ENCODE data around the gene EEF1AKMT3.

- TF ChIP-seq, protein P1, sequence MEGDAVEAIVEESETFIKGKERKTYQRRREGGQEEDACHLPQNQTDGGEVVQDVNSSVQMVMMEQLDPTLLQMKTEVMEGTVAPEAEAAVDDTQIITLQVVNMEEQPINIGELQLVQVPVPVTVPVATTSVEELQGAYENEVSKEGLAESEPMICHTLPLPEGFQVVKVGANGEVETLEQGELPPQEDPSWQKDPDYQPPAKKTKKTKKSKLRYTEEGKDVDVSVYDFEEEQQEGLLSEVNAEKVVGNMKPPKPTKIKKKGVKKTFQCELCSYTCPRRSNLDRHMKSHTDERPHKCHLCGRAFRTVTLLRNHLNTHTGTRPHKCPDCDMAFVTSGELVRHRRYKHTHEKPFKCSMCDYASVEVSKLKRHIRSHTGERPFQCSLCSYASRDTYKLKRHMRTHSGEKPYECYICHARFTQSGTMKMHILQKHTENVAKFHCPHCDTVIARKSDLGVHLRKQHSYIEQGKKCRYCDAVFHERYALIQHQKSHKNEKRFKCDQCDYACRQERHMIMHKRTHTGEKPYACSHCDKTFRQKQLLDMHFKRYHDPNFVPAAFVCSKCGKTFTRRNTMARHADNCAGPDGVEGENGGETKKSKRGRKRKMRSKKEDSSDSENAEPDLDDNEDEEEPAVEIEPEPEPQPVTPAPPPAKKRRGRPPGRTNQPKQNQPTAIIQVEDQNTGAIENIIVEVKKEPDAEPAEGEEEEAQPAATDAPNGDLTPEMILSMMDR (IDR thresholded peaks at IDR 0.05; ENCODE audit: low read length) = no peak
- TF ChIP-seq EZH2 (optimal IDR thresholded peaks at IDR 0.05; ENCODE audit: low read depth, low read length) = no peak
- TF ChIP-seq EZH2phosphoT487 (IDR thresholded peaks at IDR 0.05; ENCODE audit: low read length) = no peak
Measured at GRCh38 chr12:57752668-57753000, 19.8 kb upstream of the EEF1AKMT3 start.

Measured in MM.1S (cell line).